Transverse colon (tissue), 4 donors: ENCODE data around the gene SSBP2. TPM values are rescaled to one million over a fixed set of nuclear protein-coding genes. Genes with fewer than 3 reads are reported as not detected.

Experiments used
- DNase-seq: peaks from one replicate; pipeline ENCODE4 v3.0.0-alpha.2; 2019
- H3K27ac ChIP-seq, 4 donors: fragments of 200-600 bp; sonication (generic); 2 replicates each; pipeline ENCODE4 v1.5.1; 2016 to 2018; ENCODE audit warnings: inconsistent platforms in 4 of 4
- H3K27me3 ChIP-seq: fragments of 200-600 bp; sonication (generic); 2 replicates; pipeline ENCODE4 v1.5.1; 2017; ENCODE audit warnings: inconsistent platforms
- H3K36me3 ChIP-seq, 4 donors: fragments of 200-600 bp; sonication (generic); 2 replicates each; pipeline ENCODE4 v1.5.1; 2017 to 2019; ENCODE audit warnings: inconsistent platforms in 4 of 4
- H3K4me1 ChIP-seq, 4 donors: fragments of 200-600 bp; sonication (generic); 2 replicates each; pipeline ENCODE4 v1.5.1; 2017 to 2020; ENCODE audit warnings: inconsistent platforms in 4 of 4
- H3K4me3 ChIP-seq, 4 donors: fragments of 200-600 bp; sonication (generic); 1 replicate in 1 of 4; 2 replicates in 3 of 4; pipeline versions ENCODE4 v1.5.1 to v1.6.1; 2017 to 2019; ENCODE audit warnings: inconsistent platforms in 4 of 4
- H3K9me3 ChIP-seq, 2 donors: fragments of 200-600 bp; sonication (generic); 2 replicates each; pipeline ENCODE4 v1.5.1; 2017 to 2019; ENCODE audit warnings: inconsistent platforms in 2 of 2
- EP300 ChIP-seq: sonication (generic); formaldehyde crosslinking; IDR thresholded peaks from one replicate; pipeline ENCODE4 v1.6.1; 2017; ENCODE audit warnings: antibody characterized with exemption, low read depth
- POLR2A ChIP-seq: fragments of 450-650 bp; IDR thresholded peaks from one replicate; pipeline ENCODE4 v1.6.1; 2016; ENCODE audit warnings: antibody characterized with exemption, mild to moderate bottlenecking, moderate library complexity
- POLR2AphosphoS5 ChIP-seq, 3 donors: sonication (generic); formaldehyde crosslinking; IDR thresholded peaks; one replicate each; pipeline ENCODE4 v1.6.1; 2016; ENCODE audit warnings: antibody characterized with exemption in 3 of 3
- WGBS, 2 donors: methylation state at CpG; one replicate each; pipeline ENCODE4 v1.1.5; 2018; ENCODE audit warnings: low coverage in 1 of 2; 5-methylcytosine and 5-hydroxymethylcytosine counted together
- in situ Hi-C, 4 donors: fragments of 200-750 bp; cut with MboI; loops; one replicate each; pipeline versions ENCODE4 v1.15.0 to v1.15.1; 2017; ENCODE audit warnings: low sequenced_read_pairs in 3 of 4, low pct_ligation_motif_present in 1 of 4, low pct_unique_long_range_greater_than_20kb in 1 of 4
- intact Hi-C: fragments of 100-400 bp; cut with DNase I; formaldehyde crosslinking; loops from one replicate; pipeline ENCODE4 v1.15.1; 2023; ENCODE audit warnings: low total_unique reads
- total RNA-seq, 4 donors: library from RNA; depleted of rRNA; stranded (reverse); fragments of >200 nt; gene quantifications; one replicate each; pipeline ENCODE4 v1.1.0, GENCODE V29; 2016
- TF ChIP-seq, protein P1 (sequence below), 5 experiments: fragments of 200-600 bp in 3 of 5; fragments of 450-650 bp in 2 of 5; sonication (generic) in 3 of 5; IDR thresholded peaks; 1 replicate in 2 of 5; 2 replicates in 3 of 5; pipeline ENCODE4 v1.5.1; 2016 to 2017; ENCODE audit warnings: antibody characterized with exemption in 5 of 5, inconsistent platforms in 3 of 5, mild to moderate bottlenecking in 2 of 5, moderate library complexity in 1 of 5

Gene SSBP2
- total RNA-seq, 4 donors from 2014 or later, result 22.8 to 50.4 (median 34.4) TPM

DNA sequence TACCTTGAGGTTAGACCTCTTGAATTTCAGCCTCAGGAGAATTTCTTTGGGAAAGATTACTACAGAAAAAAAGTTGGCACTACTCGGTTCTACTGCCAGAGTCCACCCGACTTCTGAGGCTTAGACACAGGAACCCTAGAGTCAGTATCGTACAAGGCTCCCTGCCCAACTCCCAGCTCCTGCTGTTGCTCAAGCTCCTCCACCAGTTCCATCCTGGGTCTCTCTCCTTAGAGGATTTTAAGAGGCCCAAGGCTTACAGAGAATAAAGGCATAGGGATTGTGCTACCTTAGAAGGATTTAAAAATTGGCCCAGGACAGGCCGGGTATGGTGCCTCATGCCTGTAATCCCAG, 29.0 kb upstream of the SSBP2 start:
- intact Hi-C loops, result no loop called here

DNA sequence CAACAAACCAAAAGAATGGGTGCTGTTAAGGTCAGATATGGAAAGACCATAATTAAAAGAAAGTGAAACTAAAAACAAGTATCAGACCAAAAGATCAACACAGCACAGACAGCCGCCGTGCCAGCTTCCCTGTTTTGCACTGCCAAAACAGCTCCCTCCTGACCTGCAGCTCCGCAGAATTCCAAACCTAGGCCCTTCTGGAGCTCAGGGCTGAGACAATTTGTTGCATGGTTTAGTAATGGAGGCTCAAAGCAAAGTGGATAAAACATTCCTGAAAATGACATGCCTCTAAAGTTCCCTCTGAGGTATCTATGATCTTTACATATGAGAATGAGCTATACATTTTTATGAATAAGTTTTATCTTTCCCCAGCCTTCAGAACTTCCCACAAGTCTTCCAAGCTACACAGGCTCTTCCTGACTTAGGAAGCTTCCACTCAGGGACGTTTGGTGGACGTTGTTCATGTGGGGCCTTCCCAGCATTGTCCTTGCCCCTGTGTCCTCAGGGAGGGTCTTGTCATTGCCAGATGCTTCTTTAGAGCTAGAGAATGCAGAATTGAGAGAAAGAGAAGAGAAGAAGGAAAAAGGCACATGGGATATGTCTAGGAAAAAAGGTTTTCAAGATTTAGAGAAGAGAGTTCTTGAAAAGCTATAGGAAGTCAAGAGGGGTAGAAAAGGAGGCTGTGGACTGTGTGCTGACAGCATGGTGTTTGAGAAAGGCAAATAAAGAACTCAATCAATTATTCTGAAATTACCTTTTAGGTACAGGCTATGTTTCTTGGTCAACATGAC, 28.4 kb upstream of the SSBP2 start:
- Histone ChIP-seq H3K4me1 (peaks cover 6 to 29% (median 17%) of the 10 kb centered on the region in 4 donors), H3K27ac (peak overlapping the region; percentile 77 to 87 (median 82)), H3K27me3 (no peaks in the 10 kb centered on the region), H3K9me3 (no peaks in the 10 kb centered on the region), H3K36me3 (no peaks in the 10 kb centered on the region), H3K4me3 (peak overlapping the region in 3 of 4 donors; percentile 9 to 44 (median 19))
- TF ChIP-seq EP300, result no peak
- TF ChIP-seq POLR2A, result no peak
- no peak for TF ChIP-seq POLR2AphosphoS5 (IDR thresholded peaks at IDR 0.05)
- TF ChIP-seq, protein P1, sequence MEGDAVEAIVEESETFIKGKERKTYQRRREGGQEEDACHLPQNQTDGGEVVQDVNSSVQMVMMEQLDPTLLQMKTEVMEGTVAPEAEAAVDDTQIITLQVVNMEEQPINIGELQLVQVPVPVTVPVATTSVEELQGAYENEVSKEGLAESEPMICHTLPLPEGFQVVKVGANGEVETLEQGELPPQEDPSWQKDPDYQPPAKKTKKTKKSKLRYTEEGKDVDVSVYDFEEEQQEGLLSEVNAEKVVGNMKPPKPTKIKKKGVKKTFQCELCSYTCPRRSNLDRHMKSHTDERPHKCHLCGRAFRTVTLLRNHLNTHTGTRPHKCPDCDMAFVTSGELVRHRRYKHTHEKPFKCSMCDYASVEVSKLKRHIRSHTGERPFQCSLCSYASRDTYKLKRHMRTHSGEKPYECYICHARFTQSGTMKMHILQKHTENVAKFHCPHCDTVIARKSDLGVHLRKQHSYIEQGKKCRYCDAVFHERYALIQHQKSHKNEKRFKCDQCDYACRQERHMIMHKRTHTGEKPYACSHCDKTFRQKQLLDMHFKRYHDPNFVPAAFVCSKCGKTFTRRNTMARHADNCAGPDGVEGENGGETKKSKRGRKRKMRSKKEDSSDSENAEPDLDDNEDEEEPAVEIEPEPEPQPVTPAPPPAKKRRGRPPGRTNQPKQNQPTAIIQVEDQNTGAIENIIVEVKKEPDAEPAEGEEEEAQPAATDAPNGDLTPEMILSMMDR (IDR thresholded peaks at IDR 0.05), result no peak
- 0 to 3% methylated on average over 2 to 5 of the region's 5 CpGs for WGBS, 2 donors
- in situ Hi-C loops, result no loop called here
- peak; percentile 70 for DNase-seq
- intact Hi-C loops, result no loop called here

More for the DNA sequence above, 29.0 kb upstream of the SSBP2 start:
- no peak for TF ChIP-seq POLR2AphosphoS5 (IDR thresholded peaks at IDR 0.05)
- TF ChIP-seq POLR2A, result no peak
- no peak for TF ChIP-seq EP300
- TF ChIP-seq, protein P1 (IDR thresholded peaks at IDR 0.05), result no peak
- Histone ChIP-seq H3K4me1 (peaks cover 6 to 29% (median 17%) of the 10 kb centered on the region in 4 donors), H3K36me3 (no peaks in the 10 kb centered on the region), H3K27me3 (no peaks in the 10 kb centered on the region), H3K27ac (peak overlapping the region; percentile 77 to 87 (median 82)), H3K4me3 (peak overlapping the region in 1 of 4 donors; percentile 44), H3K9me3 (no peaks in the 10 kb centered on the region)
- DNase-seq, result no peak
- in situ Hi-C loops, result no loop called here
- 90 to 93% methylated on average over 2 to 4 of the region's 4 CpGs for WGBS, 2 donors

DNA sequence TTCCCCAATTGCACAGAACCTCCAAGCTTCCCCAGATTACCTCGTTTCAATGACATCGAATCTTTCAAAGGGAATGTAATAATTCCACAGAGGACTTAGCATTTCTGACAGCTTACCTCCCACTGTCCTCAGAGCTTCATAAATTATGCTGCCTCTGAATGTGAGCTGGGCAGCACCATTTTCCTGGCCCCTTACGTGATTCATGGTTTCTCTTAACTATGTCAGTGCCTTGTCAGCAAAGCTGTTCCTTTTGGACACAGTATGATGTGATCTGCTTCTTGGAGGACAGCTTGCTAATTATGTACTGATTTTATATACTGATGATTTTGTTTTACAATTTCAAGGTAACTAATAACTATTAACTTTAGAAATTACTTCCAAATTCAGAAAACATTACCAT, 27.7 kb upstream of the SSBP2 start:
- DNase-seq, result no peak
- Histone ChIP-seq H3K27me3 (no peaks in the 10 kb centered on the region), H3K36me3 (no peaks in the 10 kb centered on the region), H3K4me3 (peak overlapping the region in 3 of 4 donors; percentile 9 to 44 (median 19)), H3K4me1 (peaks cover 6 to 29% (median 17%) of the 10 kb centered on the region in 4 donors), H3K9me3 (no peaks in the 10 kb centered on the region), H3K27ac (peak overlapping the region; percentile 77 to 87 (median 82))
- 41 to 47% methylated on average over 3 of the region's 3 CpGs for WGBS, 2 donors
- TF ChIP-seq, protein P1 (IDR thresholded peaks at IDR 0.05), result no peak
- intact Hi-C loops, result no loop called here
- in situ Hi-C loops, result no loop called here

DNA sequence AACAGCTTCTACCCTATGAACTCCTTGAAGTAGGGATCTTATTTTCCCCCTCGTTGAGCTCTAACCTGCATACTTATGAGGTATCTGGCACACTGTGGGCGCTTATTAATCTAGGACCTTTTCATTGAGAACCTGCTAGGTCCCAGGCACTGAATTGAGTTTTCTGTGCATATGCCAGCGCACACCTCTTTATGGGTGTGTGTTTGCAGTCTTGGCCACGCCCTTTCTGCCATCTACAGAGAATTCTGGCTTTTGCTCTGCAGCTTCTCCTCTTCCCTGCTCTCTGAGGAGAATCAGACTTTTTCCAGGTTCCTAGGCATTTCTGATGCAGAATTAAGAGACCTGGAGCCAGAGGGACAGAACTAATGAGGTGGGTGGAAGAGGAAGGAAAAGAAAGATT, 25.4 kb upstream of the SSBP2 start:
- no peak overlapping the region for H3K4me3 ChIP-seq
- peak; percentile 33 for DNase-seq
- H3K9me3 ChIP-seq, result no peaks in the 10 kb centered on the region
- in situ Hi-C loops, result no loop called here
- TF ChIP-seq, protein P1 (IDR thresholded peaks at IDR 0.05), result no peak
- TF ChIP-seq POLR2A, result no peak
- no peak for TF ChIP-seq POLR2AphosphoS5 (IDR thresholded peaks at IDR 0.05)
- no peak for TF ChIP-seq EP300
- H3K36me3 ChIP-seq, result no peaks in the 10 kb centered on the region
- intact Hi-C loops, result no loop called here
- no peaks in the 10 kb centered on the region for H3K27me3 ChIP-seq
- WGBS, 2 donors, result 20 to 60% methylated on average over 1 to 4 of the region's 4 CpGs
- H3K4me1 ChIP-seq, result peaks cover 6 to 26% (median 17%) of the 10 kb centered on the region in 4 donors
- no peak overlapping the region for H3K27ac ChIP-seq
